H1 (cell line): Measurements from ENCODE around the gene SLC39A9. TPM values are rescaled to one million over a fixed set of nuclear protein-coding genes. Genes with fewer than 3 reads are reported as not detected.

Source experiments
- CTCF ChIA-PET: fragments of 300-600 bp; sonication (Branson Sonifier 250); formaldehyde crosslinking; loops from one replicate; lab custom pipeline; 2021; ENCODE audit not compliant: partially characterized antibody; lab: Charles Lee
- POLR2A ChIA-PET: fragments of 300-600 bp; sonication (Branson Sonifier 250); formaldehyde crosslinking; loops from one replicate; lab custom pipeline; 2021; ENCODE audit warnings: inconsistent platforms; ENCODE audit not compliant: partially characterized antibody; lab: Charles Lee
- DNase-seq, 2 experiments: peaks; one replicate each; pipeline versions ENCODE4 v3.0.0 to v3.0.0-alpha.2; 2010 to 2022; ENCODE audit warnings: low spot score in 2 of 2, low read depth in 1 of 2, mixed read lengths in 1 of 2
- FAIRE-seq: peaks from 2 replicates; lab custom pipeline; 2011; peaks lifted over from hg19 to GRCh38; lab: Jason Lieb, UNC
- H2AFZ ChIP-seq: 2 replicates; pipeline ENCODE4 v1.8.1; 2012; ENCODE audit warnings: low read length, inconsistent platforms
- H2AK5ac ChIP-seq: 2 replicates; pipeline ENCODE4 v1.6.1; 2013; ENCODE audit warnings: low read depth, low read length
- H2BK120ac ChIP-seq: replicated peaks from 2 replicates; pipeline ENCODE3; 2013; ENCODE audit warnings: low read depth, low read length, inconsistent platforms
- H2BK12ac ChIP-seq: 2 replicates; pipeline ENCODE4 v1.6.1; 2013; ENCODE audit warnings: low read depth, low read length
- H2BK15ac ChIP-seq: 2 replicates; pipeline ENCODE4 v1.6.1; 2013; ENCODE audit warnings: low read length
- H2BK20ac ChIP-seq: 2 replicates; pipeline ENCODE4 v1.6.1; 2013; ENCODE audit warnings: low read length
- H2BK5ac ChIP-seq: 2 replicates; pipeline ENCODE4 v1.6.1; 2013; ENCODE audit warnings: low read depth, low read length
- H3K14ac ChIP-seq: 2 replicates; pipeline ENCODE4 v1.6.1; 2013; ENCODE audit warnings: inconsistent platforms; ENCODE audit not compliant: insufficient read length
- H3K18ac ChIP-seq: 2 replicates; pipeline ENCODE4 v1.6.1; 2013; ENCODE audit warnings: low read length; ENCODE audit errors: extremely low read depth
- H3K23ac ChIP-seq: 2 replicates; pipeline ENCODE4 v1.6.1; 2013; ENCODE audit warnings: inconsistent platforms; ENCODE audit not compliant: insufficient read length
- H3K23me2 ChIP-seq: 2 replicates; pipeline ENCODE4 v1.6.1; 2013; ENCODE audit warnings: low read depth, low read length
- H3K27ac ChIP-seq: 2 replicates; pipeline ENCODE4 v1.6.1; 2011; ENCODE audit warnings: low read depth, low read length, inconsistent platforms
- H3K27me3 ChIP-seq, 4 experiments: replicated peaks in 1 of 4; 1 replicate in 1 of 4; 2 replicates in 3 of 4; pipeline versions ENCODE4 v1.6.1 to v1.8.1; 2011 to 2013; ENCODE audit warnings: low read length in 3 of 4, mild to moderate bottlenecking in 3 of 4, inconsistent platforms in 2 of 4, mixed read lengths in 2 of 4, moderate library complexity in 1 of 4; ENCODE audit not compliant: control insufficient read depth in 3 of 4, insufficient read depth in 3 of 4; ENCODE audit errors: extremely low read depth in 1 of 4
- H3K36me3 ChIP-seq, 4 experiments: 2 replicates each; pipeline versions ENCODE4 v1.6.1 to v1.8.1; 2011 to 2013; ENCODE audit warnings: mild to moderate bottlenecking in 4 of 4, low read length in 3 of 4, moderate library complexity in 2 of 4, control low read depth in 1 of 4, inconsistent platforms in 1 of 4; ENCODE audit not compliant: insufficient read depth in 4 of 4, control insufficient read depth in 2 of 4
- H3K4ac ChIP-seq: replicated peaks from 2 replicates; pipeline ENCODE3; 2013; ENCODE audit warnings: low read length, low read depth, mixed read lengths, inconsistent platforms; ENCODE audit not compliant: insufficient read length
- H3K4me1 ChIP-seq, 4 experiments: replicated peaks in 1 of 4; 1 replicate in 1 of 4; 2 replicates in 3 of 4; pipeline versions ENCODE4 v1.6.1 to v1.8.1; 2011 to 2013; ENCODE audit warnings: low read length in 3 of 4, inconsistent platforms in 2 of 4, mixed read lengths in 1 of 4; ENCODE audit not compliant: insufficient read depth in 4 of 4, control insufficient read depth in 3 of 4
- H3K4me2 ChIP-seq, 2 experiments: 2 replicates each; pipeline versions ENCODE4 v1.6.1 to v1.8.1; 2011 to 2013; ENCODE audit warnings: low read depth in 2 of 2, low read length in 2 of 2, control low read depth in 1 of 2, inconsistent platforms in 1 of 2, mild to moderate bottlenecking in 1 of 2; ENCODE audit not compliant: insufficient read depth in 1 of 2
- H3K4me3 ChIP-seq, 4 experiments: fragments of 200-600, 300-600 bp in 1 of 4; sonication (generic), shearing (Covaris generic), sonication (Bioruptor Twin) in 1 of 4; 2 replicates each; pipeline versions ENCODE4 v1.5.1 to v1.8.1; 2011 to 2016; ENCODE audit warnings: low read length in 4 of 4, low read depth in 3 of 4, control low read depth in 2 of 4, inconsistent platforms in 2 of 4, mild to moderate bottlenecking in 2 of 4, mixed read lengths in 1 of 4, moderate library complexity in 1 of 4; ENCODE audit not compliant: insufficient read depth in 2 of 4; ENCODE audit errors: extremely low read depth in 1 of 4
- H3K56ac ChIP-seq: replicated peaks from 2 replicates; pipeline ENCODE3; 2013; ENCODE audit warnings: low read depth, mild to moderate bottlenecking, mixed read lengths, low read length, inconsistent platforms; ENCODE audit not compliant: insufficient read length
- H3K79me1 ChIP-seq: 2 replicates; pipeline ENCODE4 v1.6.1; 2013; ENCODE audit warnings: low read depth, low read length, control low read depth
- H3K79me2 ChIP-seq, 2 experiments: 2 replicates each; pipeline versions ENCODE4 v1.6.1 to v1.8.1; 2012 to 2013; ENCODE audit warnings: low read length in 2 of 2, mild to moderate bottlenecking in 2 of 2, inconsistent platforms in 1 of 2; ENCODE audit not compliant: insufficient read depth in 2 of 2, control insufficient read depth in 1 of 2
- H3K9ac ChIP-seq, 4 experiments: replicated peaks in 1 of 4; 1 replicate in 1 of 4; 2 replicates in 3 of 4; pipeline versions ENCODE4 v1.6.1 to v1.8.1; 2011 to 2013; ENCODE audit warnings: low read depth in 3 of 4, low read length in 3 of 4, control low read depth in 2 of 4, mild to moderate bottlenecking in 2 of 4, moderate library complexity in 2 of 4, inconsistent platforms in 1 of 4; ENCODE audit errors: extremely low read depth in 1 of 4
- H3K9me3 ChIP-seq, 2 experiments: 2 replicates each; pipeline versions ENCODE4 v1.6.1 to v1.8.1; 2012 to 2013; ENCODE audit warnings: mild to moderate bottlenecking in 2 of 2, moderate library complexity in 2 of 2, control low read depth in 1 of 2, inconsistent platforms in 1 of 2, low read depth in 1 of 2, low read length in 1 of 2, mixed read lengths in 1 of 2; ENCODE audit not compliant: insufficient read depth in 2 of 2
- H4K20me1 ChIP-seq, 2 experiments: replicated peaks in 1 of 2; 2 replicates each; pipeline versions ENCODE3 to v1.8.1; 2011 to 2013; ENCODE audit warnings: inconsistent platforms in 2 of 2, low read length in 2 of 2, mild to moderate bottlenecking in 1 of 2; ENCODE audit not compliant: insufficient read depth in 2 of 2, control insufficient read depth in 1 of 2
- H4K5ac ChIP-seq: 2 replicates; pipeline ENCODE4 v1.6.1; 2013; ENCODE audit warnings: low read length, low read depth, mixed read lengths, inconsistent platforms; ENCODE audit not compliant: insufficient read length
- H4K8ac ChIP-seq: 2 replicates; pipeline ENCODE4 v1.8.0; 2013; ENCODE audit warnings: mild to moderate bottlenecking, moderate library complexity, low read length, inconsistent platforms; ENCODE audit not compliant: insufficient read depth; ENCODE audit errors: extremely low read depth
- H4K91ac ChIP-seq: replicated peaks from 2 replicates; pipeline ENCODE3; 2013; ENCODE audit warnings: low read length, mixed read lengths, inconsistent platforms; ENCODE audit not compliant: insufficient read length
- BCL11A ChIP-seq, 2 experiments: IDR thresholded peaks; one replicate each; pipeline ENCODE4 v1.6.1; 2011; ENCODE audit warnings: low read depth in 2 of 2, low read length in 2 of 2, mild to moderate bottlenecking in 2 of 2
- CBX8 ChIP-seq: fragments of 300-800, 300-1000 bp; sonication (generic); IDR thresholded peaks from 2 replicates; pipeline ENCODE4 v1.7.1; 2016; ENCODE audit warnings: low read depth, low read length, borderline replicate concordance
- POLR2A ChIP-seq, 2 experiments: IDR thresholded peaks; 1 replicate in 1 of 2; 2 replicates in 1 of 2; pipeline ENCODE4 v1.6.1; 2011; ENCODE audit warnings: low read depth in 2 of 2, low read length in 2 of 2, mild to moderate bottlenecking in 2 of 2; ENCODE audit errors: control extremely low read depth in 1 of 2
- SIN3A ChIP-seq, 2 experiments: IDR thresholded peaks in 1 of 2; conservative IDR thresholded peaks in 1 of 2; 2 replicates each; pipeline ENCODE4 v1.6.1; 2011 to 2012; ENCODE audit warnings: low read length in 2 of 2, improper control_type of control experiment in 1 of 2, low read depth in 1 of 2, mild to moderate bottlenecking in 1 of 2
- TBP ChIP-seq: IDR thresholded peaks from 2 replicates; pipeline ENCODE4 v1.6.1; 2011; ENCODE audit warnings: low read depth, low read length, improper control_type of control experiment
- WGBS, 2 experiments: shearing (Covaris generic) in 1 of 2; methylation state at CpG; one replicate each; pipeline versions ENCODE4 v1.1.6 to v1.1.7; 2013 to 2015; ENCODE audit warnings: low lambda C conversion rate in 2 of 2, mixed read lengths in 2 of 2, inconsistent platforms in 1 of 2, low coverage in 1 of 2, missing lambda C conversion rate in 1 of 2; ENCODE audit not compliant: insufficient replicate concordance in 2 of 2, insufficient coverage in 1 of 2, insufficient read length in 1 of 2; ENCODE audit errors: extremely low coverage in 1 of 2, missing lambda C conversion rate in 1 of 2; 5-methylcytosine and 5-hydroxymethylcytosine counted together
- polyA plus RNA-seq, 7 experiments: library from polyadenylated mRNA; depleted of rRNA in 3 of 7; stranded (reverse) in 5 of 7; unstranded in 2 of 7; fragments of >200 nt in 5 of 7; fragments of 200-250 nt in 2 of 7; gene quantifications; 1 replicate in 5 of 7; 2 replicates in 1 of 7; 4 replicates in 1 of 7; pipeline versions ENCODE4 v1.2.1 to v1.2.3, GENCODE V29; 2011 to 2013; ENCODE audit warnings: missing spikeins in 2 of 7, mixed read lengths in 2 of 7
- total RNA-seq: library from RNA; stranded (reverse); fragmentation: NEBNext Ultra II Directional; extraction: Animal tissue kit (Norgen Biotek cat#: 25700); gene quantifications from 2 replicates; pipeline ENCODE4 v1.2.1, GENCODE V29; 2021
- TF ChIP-seq, protein P1 (sequence below): IDR thresholded peaks from 2 replicates; pipeline ENCODE4 v1.6.1; 2012; ENCODE audit warnings: low read length, inconsistent platforms

The SLC39A9 gene
- total and polyA plus RNA-seq, 2 of the 8 experiments (the other 6 are each of a cell fraction or from before 2014, with no cell fraction given): 31.0 to 44.2 TPM

DNA sequence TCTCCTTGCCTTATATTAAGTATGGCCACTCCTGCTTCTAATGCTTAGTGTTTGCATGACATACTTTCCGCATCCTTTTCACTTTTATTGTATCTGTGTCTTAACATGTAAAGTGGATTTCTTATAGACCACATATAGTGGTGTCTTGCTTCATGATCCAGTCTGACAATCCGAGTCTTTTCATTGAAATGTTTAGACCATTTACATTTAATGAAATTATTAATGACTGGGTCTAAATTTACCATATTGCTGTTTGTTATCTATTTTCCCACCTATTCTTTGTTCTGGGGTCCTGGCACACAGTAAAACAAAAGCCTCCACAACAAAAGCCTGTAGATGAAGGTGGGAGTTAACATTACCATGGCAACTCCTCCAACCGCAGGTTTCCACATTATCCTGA, 23.3 kb upstream of the SLC39A9 start:
- Histone ChIP-seq H3K36me3 (peaks cover 3 to 34% (median 23%) of the 10 kb centered on the region in 4 experiments; a peak in 7 of 8 replicates), H2AK5ac (no peak overlapping the region), H3K18ac (no peak overlapping the region)
- TF ChIP-seq SIN3A (conservative IDR thresholded peaks at IDR 0.05 in 1 of 2, IDR thresholded peaks at IDR 0.05 in 1 of 2; ENCODE audit: low read depth in 1 of 2, low read length in 2 of 2): no peak
- TF ChIP-seq, protein P1, sequence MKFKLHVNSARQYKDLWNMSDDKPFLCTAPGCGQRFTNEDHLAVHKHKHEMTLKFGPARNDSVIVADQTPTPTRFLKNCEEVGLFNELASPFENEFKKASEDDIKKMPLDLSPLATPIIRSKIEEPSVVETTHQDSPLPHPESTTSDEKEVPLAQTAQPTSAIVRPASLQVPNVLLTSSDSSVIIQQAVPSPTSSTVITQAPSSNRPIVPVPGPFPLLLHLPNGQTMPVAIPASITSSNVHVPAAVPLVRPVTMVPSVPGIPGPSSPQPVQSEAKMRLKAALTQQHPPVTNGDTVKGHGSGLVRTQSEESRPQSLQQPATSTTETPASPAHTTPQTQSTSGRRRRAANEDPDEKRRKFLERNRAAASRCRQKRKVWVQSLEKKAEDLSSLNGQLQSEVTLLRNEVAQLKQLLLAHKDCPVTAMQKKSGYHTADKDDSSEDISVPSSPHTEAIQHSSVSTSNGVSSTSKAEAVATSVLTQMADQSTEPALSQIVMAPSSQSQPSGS: no peak
- no peak for TF ChIP-seq TBP
- no peak for TF ChIP-seq CBX8
- no peak for TF ChIP-seq BCL11A (IDR thresholded peaks at IDR 0.05; ENCODE audit: low read depth in 2 of 2, low read length in 2 of 2)
- no peak for TF ChIP-seq POLR2A (IDR thresholded peaks at IDR 0.05; ENCODE audit: control extremely low read depth in 1 of 2, low read depth in 2 of 2, low read length in 2 of 2)

More for the DNA sequence above, 23.3 kb upstream of the SLC39A9 start:
- no peak for DNase-seq
- Histone ChIP-seq H3K79me1 (no peaks in the 10 kb centered on the region; the same call in 1 of the 2 replicates), H2BK12ac (no peak overlapping the region), H2BK120ac (no peak overlapping the region), H4K8ac (no peak overlapping the region), H4K91ac (no peak overlapping the region), H3K14ac (no peak overlapping the region), H3K27ac (no peak overlapping the region), H3K4me2 (no peak overlapping the region), H3K9ac (no peak overlapping the region), H3K23ac (no peak overlapping the region), H2BK5ac (no peak overlapping the region), H4K5ac (no peak overlapping the region), H2BK20ac (no peak overlapping the region), H3K9me3 (no peaks in the 10 kb centered on the region), H3K4me3 (no peak overlapping the region), H3K79me2 (no peaks in the 10 kb centered on the region), H2BK15ac (no peak overlapping the region), H3K4me1 (no peaks in the 10 kb centered on the region), H2AFZ (no peak overlapping the region), H3K56ac (no peak overlapping the region), H3K27me3 (no peaks in the 10 kb centered on the region), H3K4ac (no peak overlapping the region), H3K23me2 (no peaks in the 10 kb centered on the region), H4K20me1 (peaks cover under 1 to 3% of the 10 kb centered on the region in 2 experiments)
- CTCF ChIA-PET: interaction anchor here (1.0 kb wide), 1 partner anchor 78 kb away, joined by 3 read pairs; no protein-coding TSS in a partner anchor
- POLR2A ChIA-PET: interaction anchor here (0.7 to 2.4 kb wide), 4 partner anchors 9 to 23 kb away, joined by 3 to 9 read pairs (median 6); partner anchors contain the start of genes ERH and SLC39A9
- no peak for FAIRE-seq
- WGBS, 2 experiments: 97% methylated on average over 3 of the region's 3 CpGs; no CpG with 5 or more reads in 1 of the 2 experiments
